ENCODE results near the gene KLHL40. TPM values are rescaled to one million over a fixed set of nuclear protein-coding genes. Genes with fewer than 3 reads are reported as not detected.

KLHL40 gene
- total and polyA plus RNA-seq, 10 of the 15 experiments (the other 5 are each of a cell fraction or from before 2014, with no cell fraction given): not detected

GRCh38 chr3:42659451-42660130 lies 25.7 kb upstream of the KLHL40 start:
- H3K27ac ChIP-seq (ENCODE audit: control insufficient read depth, insufficient read depth): no peak overlapping the region
- no peaks in the 10 kb centered on the region for H3K27me3 ChIP-seq (replicated peaks in 1 of 2; ENCODE audit: control insufficient read depth in 2 of 2, insufficient read depth in 2 of 2, low read length in 1 of 2)
- ChIA-PET SMC1A (ENCODE audit: uncharacterized antibody, unreplicated experiment) (no interaction called here), CTCF (no interaction called here), RAD21 (ENCODE audit: unreplicated experiment) (no interaction called here), POLR2A (no interaction called here)
- no peaks in the 10 kb centered on the region; a peak in 1 of 4 replicates for H3K36me3 ChIP-seq (ENCODE audit: control insufficient read depth in 2 of 2, insufficient read depth in 2 of 2, low read length in 1 of 2)
- in situ Hi-C loops (cut with MboI) (no loop called here), intact Hi-C loops (cut with micrococcal nuclease; ENCODE audit: unreplicated experiment) (no loop called here)
- 80% methylated on average over 16 of the region's 25 CpGs for WGBS (ENCODE audit: insufficient coverage, insufficient replicate concordance, low lambda C conversion rate, missing lambda C conversion rate)
- DNase-seq (ENCODE audit: low read depth, low spot score) (no peak), FAIRE-seq (no peak), ATAC-seq (no peak)
- TF ChIP-seq, protein P1, sequence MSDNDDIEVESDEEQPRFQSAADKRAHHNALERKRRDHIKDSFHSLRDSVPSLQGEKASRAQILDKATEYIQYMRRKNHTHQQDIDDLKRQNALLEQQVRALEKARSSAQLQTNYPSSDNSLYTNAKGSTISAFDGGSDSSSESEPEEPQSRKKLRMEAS (IDR thresholded peaks at IDR 0.05; ENCODE audit: low read depth, low read length): no peak
- H3K79me2 ChIP-seq (ENCODE audit: control insufficient read depth, insufficient read depth, low read length): no peaks in the 10 kb centered on the region
- no peak overlapping the region for H3K4me2 ChIP-seq (ENCODE audit: control insufficient read depth, insufficient read depth)
- H3K4me1 ChIP-seq (ENCODE audit: control insufficient read depth, insufficient read depth, low read length): peaks cover 7% of the 10 kb centered on the region
- no peak overlapping the region for H3K4me3 ChIP-seq
- H3K9me3 ChIP-seq (replicated peaks; ENCODE audit: control insufficient read depth, insufficient read depth, low read length): no peaks in the 10 kb centered on the region; the same call in 2 of the 3 replicates
- H2AFZ ChIP-seq (ENCODE audit: control insufficient read depth, low read depth, low read length): no peak overlapping the region
- H4K20me1 ChIP-seq (ENCODE audit: control insufficient read depth, insufficient read depth): no peaks in the 10 kb centered on the region
- H3K9ac ChIP-seq (ENCODE audit: control insufficient read depth, insufficient read depth, low read length): no peak overlapping the region
- no TSS peak for BruUV-seq (replicated peaks)

DNA sequence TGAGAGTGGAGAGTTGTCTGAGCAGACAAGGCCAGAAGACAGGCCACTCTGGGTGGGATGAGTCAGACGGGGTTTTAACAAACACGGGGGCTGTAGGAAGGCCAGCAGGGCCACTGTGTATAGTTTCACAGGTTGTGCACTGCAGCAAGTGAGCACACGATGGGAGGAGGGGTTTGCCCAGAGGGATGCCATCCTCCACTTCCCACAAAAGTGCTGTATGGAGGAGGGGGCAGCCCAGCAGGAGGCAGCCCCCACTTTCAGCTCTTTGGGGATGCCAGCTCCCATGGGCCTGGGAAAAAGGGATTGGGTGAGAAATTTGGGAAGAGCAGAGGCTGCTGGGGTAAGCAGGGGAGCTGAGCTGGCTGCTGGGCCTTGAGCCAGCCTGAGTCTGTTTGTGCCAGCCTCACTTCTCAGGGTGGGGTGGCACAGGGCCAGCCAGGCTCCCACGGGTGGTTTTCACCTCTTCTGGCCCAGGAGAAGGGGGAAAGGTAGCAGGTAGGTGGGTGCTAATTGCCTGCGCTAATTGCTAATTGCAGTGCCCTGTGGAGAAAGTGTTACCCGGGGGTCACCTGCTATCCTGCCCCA lies 25.1 kb upstream of the KLHL40 start:
- no peak for DNase-seq (ENCODE audit: low read depth, low spot score)
- no peaks in the 10 kb centered on the region; a peak in 1 of 4 replicates for H3K36me3 ChIP-seq (ENCODE audit: control insufficient read depth in 2 of 2, insufficient read depth in 2 of 2, low read length in 1 of 2)
- ChIA-PET SMC1A (ENCODE audit: uncharacterized antibody, unreplicated experiment) (no interaction called here), RAD21 (ENCODE audit: unreplicated experiment) (no interaction called here), POLR2A (no interaction called here), CTCF (interaction anchor here (0.7 kb wide), 1 partner anchor 47 kb away, joined by 3 read pairs; no protein-coding TSS in a partner anchor)
- H3K79me2 ChIP-seq (ENCODE audit: control insufficient read depth, insufficient read depth, low read length): no peaks in the 10 kb centered on the region
- intact Hi-C loops (cut with micrococcal nuclease; ENCODE audit: unreplicated experiment): no loop called here
- no peak overlapping the region for H2AFZ ChIP-seq (ENCODE audit: control insufficient read depth, low read depth, low read length)
- H3K9ac ChIP-seq (ENCODE audit: control insufficient read depth, insufficient read depth, low read length): no peak overlapping the region
- no peak overlapping the region for H3K4me2 ChIP-seq (ENCODE audit: control insufficient read depth, insufficient read depth)
- H3K4me1 ChIP-seq (ENCODE audit: control insufficient read depth, insufficient read depth, low read length): peaks cover 7% of the 10 kb centered on the region
- 41% methylated on average over 6 of the region's 6 CpGs for WGBS (ENCODE audit: insufficient coverage, insufficient replicate concordance, low lambda C conversion rate, missing lambda C conversion rate)
- FAIRE-seq: no peak
- BruUV-seq (replicated peaks): no TSS peak
- H3K27me3 ChIP-seq (replicated peaks in 1 of 2; ENCODE audit: control insufficient read depth in 2 of 2, insufficient read depth in 2 of 2, low read length in 1 of 2): no peaks in the 10 kb centered on the region
- in situ Hi-C loops (cut with MboI): no loop called here
- H3K4me3 ChIP-seq: no peak overlapping the region
- H4K20me1 ChIP-seq (ENCODE audit: control insufficient read depth, insufficient read depth): no peaks in the 10 kb centered on the region
- H3K27ac ChIP-seq (ENCODE audit: control insufficient read depth, insufficient read depth): no peak overlapping the region
- ATAC-seq: no peak
- no peaks in the 10 kb centered on the region; the same call in 2 of the 3 replicates for H3K9me3 ChIP-seq (replicated peaks; ENCODE audit: control insufficient read depth, insufficient read depth, low read length)
- TF ChIP-seq NFXL1 (IDR thresholded peaks at IDR 0.05; ENCODE audit: borderline replicate concordance) (no peak), CEBPZ (IDR thresholded peaks at IDR 0.05; ENCODE audit: low read depth, low read length) (no peak), SMC3 (IDR thresholded peaks at IDR 0.05; ENCODE audit: borderline replicate concordance, low read length) (no peak), YBX1 (IDR thresholded peaks at IDR 0.05) (no peak), FOXM1 (IDR thresholded peaks at IDR 0.05; ENCODE audit: low read depth, low read length) (no peak), BMI1 (IDR thresholded peaks at IDR 0.05; ENCODE audit: borderline replicate concordance) (no peak)
- TF ChIP-seq, protein P2, sequence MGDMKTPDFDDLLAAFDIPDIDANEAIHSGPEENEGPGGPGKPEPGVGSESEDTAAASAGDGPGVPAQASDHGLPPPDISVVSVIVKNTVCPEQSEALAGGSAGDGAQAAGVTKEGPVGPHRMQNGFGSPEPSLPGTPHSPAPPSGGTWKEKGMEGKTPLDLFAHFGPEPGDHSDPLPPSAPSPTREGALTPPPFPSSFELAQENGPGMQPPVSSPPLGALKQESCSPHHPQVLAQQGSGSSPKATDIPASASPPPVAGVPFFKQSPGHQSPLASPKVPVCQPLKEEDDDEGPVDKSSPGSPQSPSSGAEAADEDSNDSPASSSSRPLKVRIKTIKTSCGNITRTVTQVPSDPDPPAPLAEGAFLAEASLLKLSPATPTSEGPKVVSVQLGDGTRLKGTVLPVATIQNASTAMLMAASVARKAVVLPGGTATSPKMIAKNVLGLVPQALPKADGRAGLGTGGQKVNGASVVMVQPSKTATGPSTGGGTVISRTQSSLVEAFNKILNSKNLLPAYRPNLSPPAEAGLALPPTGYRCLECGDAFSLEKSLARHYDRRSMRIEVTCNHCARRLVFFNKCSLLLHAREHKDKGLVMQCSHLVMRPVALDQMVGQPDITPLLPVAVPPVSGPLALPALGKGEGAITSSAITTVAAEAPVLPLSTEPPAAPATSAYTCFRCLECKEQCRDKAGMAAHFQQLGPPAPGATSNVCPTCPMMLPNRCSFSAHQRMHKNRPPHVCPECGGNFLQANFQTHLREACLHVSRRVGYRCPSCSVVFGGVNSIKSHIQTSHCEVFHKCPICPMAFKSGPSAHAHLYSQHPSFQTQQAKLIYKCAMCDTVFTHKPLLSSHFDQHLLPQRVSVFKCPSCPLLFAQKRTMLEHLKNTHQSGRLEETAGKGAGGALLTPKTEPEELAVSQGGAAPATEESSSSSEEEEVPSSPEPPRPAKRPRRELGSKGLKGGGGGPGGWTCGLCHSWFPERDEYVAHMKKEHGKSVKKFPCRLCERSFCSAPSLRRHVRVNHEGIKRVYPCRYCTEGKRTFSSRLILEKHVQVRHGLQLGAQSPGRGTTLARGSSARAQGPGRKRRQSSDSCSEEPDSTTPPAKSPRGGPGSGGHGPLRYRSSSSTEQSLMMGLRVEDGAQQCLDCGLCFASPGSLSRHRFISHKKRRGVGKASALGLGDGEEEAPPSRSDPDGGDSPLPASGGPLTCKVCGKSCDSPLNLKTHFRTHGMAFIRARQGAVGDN (IDR thresholded peaks at IDR 0.05): no peak
